GM23338 (cell line): ENCODE measurements around the gene LRRC27. TPM values are rescaled to one million over a fixed set of nuclear protein-coding genes. Genes with fewer than 3 reads are reported as not detected.
A peak's percentile ranks its signal among the peaks of the same experiment; 100 is the strongest.

Experiments used
- ATAC-seq: fragments of 200-7000 bp; cut with Tn5 transposase; 3 replicates; pipeline ENCODE4 v1.9.1; 2020
- DNase-seq: peaks from one replicate; pipeline ENCODE4 v3.0.0-alpha.2; 2015; ENCODE audit warnings: low spot score
- H2AFZ ChIP-seq: fragments of 200-600 bp; sonication (generic); 2 replicates; pipeline ENCODE4 v1.8.0; 2016; ENCODE audit warnings: antibody characterized with exemption, mild to moderate bottlenecking, moderate library complexity
- H3F3A ChIP-seq: fragments of 200-600 bp; sonication (generic); replicated peaks from 2 replicates; pipeline ENCODE4 v1.8.0; 2017; ENCODE audit warnings: antibody characterized with exemption, mixed run types, low read depth
- H3K27ac ChIP-seq: fragments of 200-600 bp; sonication (generic); 2 replicates; pipeline ENCODE4 v1.6.1; 2016; ENCODE audit warnings: low read depth
- H3K27me3 ChIP-seq: fragments of 200-600 bp; sonication (generic); 2 replicates; pipeline ENCODE4 v1.8.0; 2016; ENCODE audit warnings: mild to moderate bottlenecking, mixed run types, moderate library complexity; ENCODE audit not compliant: insufficient read depth
- H3K36me3 ChIP-seq: fragments of 200-600 bp; sonication (generic); 2 replicates; pipeline ENCODE4 v1.8.0; 2016; ENCODE audit warnings: mild to moderate bottlenecking; ENCODE audit not compliant: insufficient read depth
- H3K4me1 ChIP-seq: fragments of 200-600 bp; sonication (generic); 2 replicates; pipeline ENCODE4 v1.8.0; 2016; ENCODE audit warnings: mild to moderate bottlenecking, moderate library complexity; ENCODE audit not compliant: insufficient read depth
- H3K4me2 ChIP-seq: fragments of 200-600 bp; sonication (generic); 2 replicates; pipeline ENCODE4 v1.7.1; 2017; ENCODE audit warnings: mixed run types
- H3K4me3 ChIP-seq: fragments of 200-600 bp; sonication (generic); 2 replicates; pipeline ENCODE4 v1.6.1; 2016; ENCODE audit warnings: mixed run types
- H3K79me2 ChIP-seq: fragments of 200-600 bp; sonication (generic); replicated peaks from 2 replicates; pipeline ENCODE4 v1.8.0; 2017; ENCODE audit warnings: mild to moderate bottlenecking; ENCODE audit not compliant: insufficient read depth
- H3K9me2 ChIP-seq: fragments of 200-600 bp; sonication (generic); 2 replicates; pipeline ENCODE4 v1.8.0; 2017; ENCODE audit not compliant: insufficient read depth
- H4K20me1 ChIP-seq: fragments of 200-600 bp; sonication (generic); replicated peaks from 2 replicates; pipeline ENCODE4 v1.8.0; 2017; ENCODE audit warnings: mild to moderate bottlenecking; ENCODE audit not compliant: insufficient read depth
- H3K27ac Mint-ChIP-seq: 2 replicates; pipeline ENCODE4 v1.8.0; 2020; ENCODE audit warnings: inconsistent platforms, mild to moderate bottlenecking, moderate library complexity, mixed read lengths
- H3K27me3 Mint-ChIP-seq: 3 replicates; pipeline ENCODE4 v1.8.0; 2022; ENCODE audit warnings: low read depth, mild to moderate bottlenecking, moderate library complexity, mixed read lengths, inconsistent platforms; ENCODE audit not compliant: insufficient read depth, poor library complexity
- H3K36me3 Mint-ChIP-seq: 3 replicates; pipeline ENCODE4 v1.8.0; 2021; ENCODE audit warnings: low read depth, mild to moderate bottlenecking, inconsistent platforms, moderate library complexity, mixed read lengths
- H3K4me1 Mint-ChIP-seq: 3 replicates; pipeline ENCODE4 v1.8.0; 2020; ENCODE audit warnings: mild to moderate bottlenecking, inconsistent platforms, mixed read lengths
- H3K4me3 Mint-ChIP-seq: 3 replicates; pipeline ENCODE4 v1.8.0; 2021; ENCODE audit warnings: moderate library complexity, mild to moderate bottlenecking, inconsistent platforms, mixed read lengths
- H3K9me3 Mint-ChIP-seq: 3 replicates; pipeline ENCODE4 v1.8.0; 2020; ENCODE audit warnings: moderate library complexity, mild to moderate bottlenecking, inconsistent platforms, mixed read lengths
- CREB1 ChIP-seq: fragments of 250-450 bp; sonication (Bioruptor Pico); IDR thresholded peaks from 2 replicates; pipeline ENCODE4 v1.5.0; 2020; ENCODE audit warnings: low read depth, mild to moderate bottlenecking, moderate library complexity
- EZH2 ChIP-seq: fragments of 200-600 bp; sonication (generic); IDR thresholded peaks from one replicate; pipeline ENCODE4 v1.8.0; 2017; ENCODE audit warnings: antibody characterized with exemption, mild to moderate bottlenecking, low read depth; ENCODE audit not compliant: unreplicated experiment
- EZH2phosphoT487 ChIP-seq: fragments of 200-600 bp; sonication (generic); IDR thresholded peaks from one replicate; pipeline ENCODE4 v1.8.1; 2018; ENCODE audit warnings: antibody characterized with exemption; ENCODE audit not compliant: unreplicated experiment
- JUNB ChIP-seq: IDR thresholded peaks from one replicate; pipeline ENCODE4 v1.6.1; 2016; ENCODE audit warnings: antibody characterized with exemption; ENCODE audit not compliant: unreplicated experiment
- POLR2AphosphoS5 ChIP-seq: IDR thresholded peaks from 2 replicates; pipeline ENCODE4 v1.6.1; 2016; ENCODE audit warnings: antibody characterized with exemption, low read depth
- STAT1 ChIP-seq: IDR thresholded peaks from one replicate; pipeline ENCODE4 v1.6.1; 2016; ENCODE audit warnings: antibody characterized with exemption; ENCODE audit not compliant: unreplicated experiment
- ZNF114 ChIP-seq: fragments of 250-450 bp; sonication (Bioruptor Pico); IDR thresholded peaks from 2 replicates; pipeline ENCODE4 v1.5.0; 2020; ENCODE audit warnings: mild to moderate bottlenecking, moderate library complexity
- ZNF331 ChIP-seq: fragments of 250-450 bp; sonication (Bioruptor Pico); IDR thresholded peaks from 2 replicates; pipeline ENCODE4 v1.5.0; 2020; ENCODE audit warnings: low read depth, mild to moderate bottlenecking, moderate library complexity
- polyA plus RNA-seq: library from polyadenylated mRNA; unstranded; fragments of >200 nt; fragmentation: Nextera tagmentation; extraction: Ambion mirVana; gene quantifications from 2 replicates; pipeline ENCODE4 v1.2.1, GENCODE V29; 2016
- total RNA-seq: library from RNA; depleted of rRNA; stranded (reverse); fragments of >200 nt; shearing (Covaris generic); gene quantifications from 2 replicates; pipeline ENCODE4 v1.2.3, GENCODE V29; 2014
- TF ChIP-seq, protein P1 (sequence below): IDR thresholded peaks from one replicate; pipeline ENCODE4 v1.6.1; 2018; ENCODE audit warnings: antibody characterized with exemption; ENCODE audit not compliant: unreplicated experiment
- TF ChIP-seq, protein P2 (sequence below), 2 experiments: fragments of 200-600 bp in 1 of 2; sonication (generic) in 1 of 2; conservative IDR thresholded peaks; 2 replicates each; pipeline versions ENCODE4 v1.5.1 to v1.6.1; 2016 to 2017; ENCODE audit warnings: antibody characterized with exemption in 2 of 2, low read depth in 2 of 2, mild to moderate bottlenecking in 2 of 2, moderate library complexity in 1 of 2

LRRC27 gene
- total and polyA plus RNA-seq, 2 experiments from 2014 or later: 2.9 to 3.5 TPM

- peak overlapping the region; percentile 93 for H3K27ac Mint-ChIP-seq
- Histone ChIP-seq H4K20me1 (no peaks in the 10 kb centered on the region), H3K79me2 (no peaks in the 10 kb centered on the region), H3K4me1 (peaks cover 25% of the 10 kb centered on the region; the same call in 1 of the 2 replicates), H2AFZ (no peak overlapping the region), H3K36me3 (no peaks in the 10 kb centered on the region), H3K27me3 (no peaks in the 10 kb centered on the region), H3K9me2 (no peaks in the 10 kb centered on the region), H3K27ac (no peak overlapping the region), H3K4me2 (no peak overlapping the region), H3F3A (0 out of 2 replicates have a peak, but pooled peaks cover 6% of the 10 kb centered on the region), H3K4me3 (no peak overlapping the region)
- H3K9me3 Mint-ChIP-seq: peaks cover 2% of the 10 kb centered on the region; the same call in 1 of the 3 replicates
- ATAC-seq (no peak), DNase-seq (no peak)
- peak overlapping the region; percentile 23; the same call in 2 of the 3 replicates for H3K4me3 Mint-ChIP-seq
- H3K27me3 Mint-ChIP-seq: peaks cover 18% of the 10 kb centered on the region
- H3K36me3 Mint-ChIP-seq: peaks cover 11% of the 10 kb centered on the region
- peaks cover 47% of the 10 kb centered on the region for H3K4me1 Mint-ChIP-seq
- TF ChIP-seq ZNF114 (CRISPR knock-in tag): no peak
- TF ChIP-seq ZNF331 (CRISPR knock-in tag): no peak
- TF ChIP-seq, protein P1, sequence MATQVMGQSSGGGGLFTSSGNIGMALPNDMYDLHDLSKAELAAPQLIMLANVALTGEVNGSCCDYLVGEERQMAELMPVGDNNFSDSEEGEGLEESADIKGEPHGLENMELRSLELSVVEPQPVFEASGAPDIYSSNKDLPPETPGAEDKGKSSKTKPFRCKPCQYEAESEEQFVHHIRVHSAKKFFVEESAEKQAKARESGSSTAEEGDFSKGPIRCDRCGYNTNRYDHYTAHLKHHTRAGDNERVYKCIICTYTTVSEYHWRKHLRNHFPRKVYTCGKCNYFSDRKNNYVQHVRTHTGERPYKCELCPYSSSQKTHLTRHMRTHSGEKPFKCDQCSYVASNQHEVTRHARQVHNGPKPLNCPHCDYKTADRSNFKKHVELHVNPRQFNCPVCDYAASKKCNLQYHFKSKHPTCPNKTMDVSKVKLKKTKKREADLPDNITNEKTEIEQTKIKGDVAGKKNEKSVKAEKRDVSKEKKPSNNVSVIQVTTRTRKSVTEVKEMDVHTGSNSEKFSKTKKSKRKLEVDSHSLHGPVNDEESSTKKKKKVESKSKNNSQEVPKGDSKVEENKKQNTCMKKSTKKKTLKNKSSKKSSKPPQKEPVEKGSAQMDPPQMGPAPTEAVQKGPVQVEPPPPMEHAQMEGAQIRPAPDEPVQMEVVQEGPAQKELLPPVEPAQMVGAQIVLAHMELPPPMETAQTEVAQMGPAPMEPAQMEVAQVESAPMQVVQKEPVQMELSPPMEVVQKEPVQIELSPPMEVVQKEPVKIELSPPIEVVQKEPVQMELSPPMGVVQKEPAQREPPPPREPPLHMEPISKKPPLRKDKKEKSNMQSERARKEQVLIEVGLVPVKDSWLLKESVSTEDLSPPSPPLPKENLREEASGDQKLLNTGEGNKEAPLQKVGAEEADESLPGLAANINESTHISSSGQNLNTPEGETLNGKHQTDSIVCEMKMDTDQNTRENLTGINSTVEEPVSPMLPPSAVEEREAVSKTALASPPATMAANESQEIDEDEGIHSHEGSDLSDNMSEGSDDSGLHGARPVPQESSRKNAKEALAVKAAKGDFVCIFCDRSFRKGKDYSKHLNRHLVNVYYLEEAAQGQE: no peak
- TF ChIP-seq, protein P2, sequence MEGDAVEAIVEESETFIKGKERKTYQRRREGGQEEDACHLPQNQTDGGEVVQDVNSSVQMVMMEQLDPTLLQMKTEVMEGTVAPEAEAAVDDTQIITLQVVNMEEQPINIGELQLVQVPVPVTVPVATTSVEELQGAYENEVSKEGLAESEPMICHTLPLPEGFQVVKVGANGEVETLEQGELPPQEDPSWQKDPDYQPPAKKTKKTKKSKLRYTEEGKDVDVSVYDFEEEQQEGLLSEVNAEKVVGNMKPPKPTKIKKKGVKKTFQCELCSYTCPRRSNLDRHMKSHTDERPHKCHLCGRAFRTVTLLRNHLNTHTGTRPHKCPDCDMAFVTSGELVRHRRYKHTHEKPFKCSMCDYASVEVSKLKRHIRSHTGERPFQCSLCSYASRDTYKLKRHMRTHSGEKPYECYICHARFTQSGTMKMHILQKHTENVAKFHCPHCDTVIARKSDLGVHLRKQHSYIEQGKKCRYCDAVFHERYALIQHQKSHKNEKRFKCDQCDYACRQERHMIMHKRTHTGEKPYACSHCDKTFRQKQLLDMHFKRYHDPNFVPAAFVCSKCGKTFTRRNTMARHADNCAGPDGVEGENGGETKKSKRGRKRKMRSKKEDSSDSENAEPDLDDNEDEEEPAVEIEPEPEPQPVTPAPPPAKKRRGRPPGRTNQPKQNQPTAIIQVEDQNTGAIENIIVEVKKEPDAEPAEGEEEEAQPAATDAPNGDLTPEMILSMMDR (conservative IDR thresholded peaks at IDR 0.05; ENCODE audit: low read depth in 2 of 2): no peak
- TF ChIP-seq JUNB: no peak
These were observed 77.7 kb downstream of the LRRC27 start for GRCh38 chr10:132409667-132410028.

DNA sequence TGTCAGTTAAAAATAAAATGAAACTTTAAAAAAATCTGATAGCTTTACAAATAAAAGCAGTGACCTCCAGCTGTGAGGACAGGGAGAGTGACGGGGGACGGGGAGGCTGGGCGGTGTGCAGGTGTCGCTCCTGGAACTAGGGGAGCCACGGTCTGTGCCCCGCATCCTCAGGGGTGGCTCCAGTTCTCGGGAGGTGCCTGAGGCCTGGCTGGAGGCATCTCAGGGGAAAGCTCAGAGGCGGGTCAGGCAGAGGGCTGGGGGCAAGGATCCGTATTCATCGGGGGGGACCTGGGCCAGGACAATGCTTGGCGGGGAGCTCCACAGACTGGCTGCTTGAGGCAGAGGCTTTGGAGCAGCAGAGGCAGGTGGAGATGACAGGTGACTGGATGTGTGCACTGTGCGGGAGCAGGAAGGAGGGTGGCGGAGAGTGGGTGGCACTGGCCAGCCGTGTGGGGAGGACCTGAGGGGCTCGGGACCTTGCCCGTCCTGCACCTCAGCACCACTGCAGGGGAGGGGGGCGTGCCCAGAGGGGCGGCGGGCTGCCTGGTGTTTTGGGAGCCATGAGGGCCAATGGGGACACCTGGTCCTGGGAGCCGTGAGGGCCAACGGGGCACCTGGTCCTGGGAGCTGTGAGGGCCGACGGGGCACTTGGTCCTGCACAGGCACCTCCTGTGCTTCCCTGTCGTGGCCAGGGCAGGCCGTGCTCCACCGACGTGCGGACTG lies 78.2 kb downstream of the LRRC27 start:
- ATAC-seq: no peak
- H3K27ac Mint-ChIP-seq: peak overlapping the region; percentile 93
- TF ChIP-seq CREB1 (CRISPR knock-in tag): no peak
- no peak for TF ChIP-seq EZH2phosphoT487
- TF ChIP-seq, protein P2 (conservative IDR thresholded peaks at IDR 0.05; ENCODE audit: low read depth in 2 of 2): no peak
- no peak for TF ChIP-seq POLR2AphosphoS5
- TF ChIP-seq, protein P1: no peak
- TF ChIP-seq EZH2: no peak
- TF ChIP-seq STAT1: no peak

More for the DNA sequence above, 78.2 kb downstream of the LRRC27 start:
- 0 out of 2 replicates have a peak, but pooled peaks cover 6% of the 10 kb centered on the region for H3F3A ChIP-seq
- peaks cover 2% of the 10 kb centered on the region; the same call in 1 of the 3 replicates for H3K9me3 Mint-ChIP-seq
- H3K27ac ChIP-seq: no peak overlapping the region
- no peaks in the 10 kb centered on the region for H3K27me3 ChIP-seq
- no peaks in the 10 kb centered on the region for H4K20me1 ChIP-seq
- H3K9me2 ChIP-seq: no peaks in the 10 kb centered on the region
- no peak overlapping the region for H2AFZ ChIP-seq
- peak overlapping the region; percentile 23; the same call in 2 of the 3 replicates for H3K4me3 Mint-ChIP-seq
- H3K27me3 Mint-ChIP-seq: peaks cover 22% of the 10 kb centered on the region
- no peaks in the 10 kb centered on the region for H3K79me2 ChIP-seq
- DNase-seq: no peak
- H3K4me1 Mint-ChIP-seq: peaks cover 49% of the 10 kb centered on the region
- no peak overlapping the region for H3K4me2 ChIP-seq
- H3K36me3 Mint-ChIP-seq: peaks cover 11% of the 10 kb centered on the region
- no peak overlapping the region for H3K4me3 ChIP-seq
- H3K4me1 ChIP-seq: peaks cover 25% of the 10 kb centered on the region; the same call in 1 of the 2 replicates
- H3K36me3 ChIP-seq: no peaks in the 10 kb centered on the region
